Measurements from ENCODE around the gene MEGF6.

DNA sequence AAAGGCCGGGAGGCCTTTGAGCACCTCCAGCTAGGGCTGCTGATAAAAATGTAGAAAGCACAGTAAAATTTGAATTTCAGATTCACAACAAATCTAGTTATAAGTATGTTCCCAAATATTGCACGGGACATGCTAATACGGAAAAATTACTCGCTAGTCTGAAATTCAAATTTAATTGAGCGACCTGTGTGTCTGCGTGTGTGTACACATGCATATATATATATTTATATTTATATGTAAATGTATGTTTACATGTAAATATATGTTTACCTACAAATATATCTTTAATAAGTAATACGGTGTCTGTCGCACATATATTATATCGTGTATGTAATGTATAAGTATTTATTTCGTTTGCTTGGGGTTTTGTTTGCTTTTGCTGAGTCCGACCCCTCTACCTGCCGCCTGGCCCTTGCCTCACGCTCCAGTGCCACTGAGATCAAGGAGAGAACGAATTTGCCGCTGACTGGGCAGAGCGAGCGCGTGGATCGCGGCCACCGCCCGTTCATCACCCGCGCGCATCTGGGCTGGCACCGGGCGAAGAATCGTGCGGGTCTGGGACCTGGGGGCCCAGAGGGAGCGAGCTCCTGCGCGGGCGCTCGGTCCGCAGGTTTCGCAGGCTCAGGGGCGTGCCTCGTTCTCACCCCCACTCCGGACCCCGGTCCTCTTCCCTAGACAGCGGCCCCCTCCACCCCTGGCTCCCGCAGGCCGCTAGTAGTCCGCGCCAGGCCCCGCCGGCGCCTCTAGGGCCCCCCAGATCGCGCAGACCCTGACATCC is 39.1 kb upstream of the MEGF6 start:
- TF ChIP-seq, protein P1, sequence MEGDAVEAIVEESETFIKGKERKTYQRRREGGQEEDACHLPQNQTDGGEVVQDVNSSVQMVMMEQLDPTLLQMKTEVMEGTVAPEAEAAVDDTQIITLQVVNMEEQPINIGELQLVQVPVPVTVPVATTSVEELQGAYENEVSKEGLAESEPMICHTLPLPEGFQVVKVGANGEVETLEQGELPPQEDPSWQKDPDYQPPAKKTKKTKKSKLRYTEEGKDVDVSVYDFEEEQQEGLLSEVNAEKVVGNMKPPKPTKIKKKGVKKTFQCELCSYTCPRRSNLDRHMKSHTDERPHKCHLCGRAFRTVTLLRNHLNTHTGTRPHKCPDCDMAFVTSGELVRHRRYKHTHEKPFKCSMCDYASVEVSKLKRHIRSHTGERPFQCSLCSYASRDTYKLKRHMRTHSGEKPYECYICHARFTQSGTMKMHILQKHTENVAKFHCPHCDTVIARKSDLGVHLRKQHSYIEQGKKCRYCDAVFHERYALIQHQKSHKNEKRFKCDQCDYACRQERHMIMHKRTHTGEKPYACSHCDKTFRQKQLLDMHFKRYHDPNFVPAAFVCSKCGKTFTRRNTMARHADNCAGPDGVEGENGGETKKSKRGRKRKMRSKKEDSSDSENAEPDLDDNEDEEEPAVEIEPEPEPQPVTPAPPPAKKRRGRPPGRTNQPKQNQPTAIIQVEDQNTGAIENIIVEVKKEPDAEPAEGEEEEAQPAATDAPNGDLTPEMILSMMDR (conservative IDR thresholded peaks at IDR 0.05) = no peak
- no peak for TF ChIP-seq ZFX (IDR thresholded peaks at IDR 0.05)
